ENCODE results near the gene USH1G.

DNA sequence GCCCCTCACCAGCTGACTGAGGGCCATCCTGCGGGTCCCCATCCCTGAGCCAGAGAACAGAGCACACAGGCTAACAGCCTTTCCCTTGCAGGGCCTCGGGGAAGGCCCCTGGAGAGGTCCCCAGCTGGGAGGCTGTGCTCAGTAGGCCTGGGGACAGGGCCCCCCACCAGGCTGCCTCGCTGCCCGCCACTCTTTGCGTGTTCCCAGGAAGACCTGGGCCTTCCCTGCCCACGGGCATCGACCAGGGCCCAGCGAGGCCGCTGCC, 48.7 kb upstream of the USH1G start:
- TF ChIP-seq CTCF (IDR thresholded peaks at IDR 0.05; ENCODE audit: low read length) (no peak), EZH2 (optimal IDR thresholded peaks at IDR 0.05; ENCODE audit: low read depth, low read length) (no peak), EZH2phosphoT487 (IDR thresholded peaks at IDR 0.05; ENCODE audit: low read length) (no peak)

All from MM.1S (cell line).